ENCODE results near the gene KPNA6. TPM values are rescaled to one million over a fixed set of nuclear protein-coding genes. Genes with fewer than 3 reads are reported as not detected.
A peak's percentile ranks its signal among the peaks of the same experiment; 100 is the strongest.
"Not testable (repeated sequence)": the region's sequence is repeated elsewhere in the genome, so short reads cannot be mapped to it uniquely, and the experiment has no call there.

The KPNA6 gene
- total RNA-seq, 1 experiment from 2014 or later: 86.9 TPM

DNA sequence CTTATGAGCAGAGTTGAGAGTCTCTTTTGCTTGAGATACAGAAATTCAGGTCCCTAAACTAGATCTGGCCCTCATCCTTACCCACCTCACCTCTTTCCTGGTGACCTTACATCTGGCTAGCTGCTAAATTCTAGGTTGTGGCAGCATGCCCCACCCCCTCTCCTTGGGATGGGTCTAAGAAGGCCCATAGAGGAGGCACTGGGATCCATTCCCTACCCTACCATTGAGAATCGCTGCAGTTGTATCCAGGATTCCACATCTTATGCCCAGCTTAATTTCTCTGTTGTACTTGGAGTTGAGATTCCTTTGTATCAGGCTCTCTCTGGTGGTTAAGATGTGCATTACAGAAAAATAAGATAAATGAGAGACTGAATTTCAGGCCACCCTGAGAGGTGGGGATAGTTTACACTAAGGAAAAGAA is 44.6 kb upstream of the KPNA6 start:
- no peaks in the 10 kb centered on the region for H3K27me3 Mint-ChIP-seq (ENCODE audit: insufficient read depth, unreplicated experiment)
- H3K4me3 Mint-ChIP-seq (ENCODE audit: unreplicated experiment): no peak overlapping the region
- no TSS peak for BruUV-seq (replicated peaks)
- ChIA-PET CTCF (interaction anchor here (0.7 to 1.6 kb wide), 8 partner anchors 9 to 107 kb away, joined by 3 to 9 read pairs (median 4); partner anchors contain the start of gene TMEM39B), POLR2A (interaction anchor here (0.9 to 1.7 kb wide), 7 partner anchors 9 to 125 kb away, joined by 3 to 8 read pairs (median 5); partner anchors contain the start of genes KPNA6, PTP4A2 and TMEM39B)
- TF ChIP-seq CTCF (IDR thresholded peaks at IDR 0.05; ENCODE audit: unreplicated experiment): peak; percentile 47
- peak overlapping the region; percentile 55 for H3K27ac Mint-ChIP-seq (ENCODE audit: low read depth, unreplicated experiment)
- peak; percentile 59 for DNase-seq (ENCODE audit: unreplicated experiment)
- H3K36me3 Mint-ChIP-seq (ENCODE audit: insufficient read depth, unreplicated experiment): peaks cover 60% of the 10 kb centered on the region
- intact Hi-C loops (cut with micrococcal nuclease): loop anchor here (5.0 to 10.0 kb wide), 2 partner anchors 86 to 268 kb away; no protein-coding TSS in a partner anchor
- no peaks in the 10 kb centered on the region for H3K9me3 Mint-ChIP-seq (ENCODE audit: unreplicated experiment)
- peaks cover 18% of the 10 kb centered on the region for H3K4me1 Mint-ChIP-seq (ENCODE audit: insufficient read depth, unreplicated experiment)

DNA sequence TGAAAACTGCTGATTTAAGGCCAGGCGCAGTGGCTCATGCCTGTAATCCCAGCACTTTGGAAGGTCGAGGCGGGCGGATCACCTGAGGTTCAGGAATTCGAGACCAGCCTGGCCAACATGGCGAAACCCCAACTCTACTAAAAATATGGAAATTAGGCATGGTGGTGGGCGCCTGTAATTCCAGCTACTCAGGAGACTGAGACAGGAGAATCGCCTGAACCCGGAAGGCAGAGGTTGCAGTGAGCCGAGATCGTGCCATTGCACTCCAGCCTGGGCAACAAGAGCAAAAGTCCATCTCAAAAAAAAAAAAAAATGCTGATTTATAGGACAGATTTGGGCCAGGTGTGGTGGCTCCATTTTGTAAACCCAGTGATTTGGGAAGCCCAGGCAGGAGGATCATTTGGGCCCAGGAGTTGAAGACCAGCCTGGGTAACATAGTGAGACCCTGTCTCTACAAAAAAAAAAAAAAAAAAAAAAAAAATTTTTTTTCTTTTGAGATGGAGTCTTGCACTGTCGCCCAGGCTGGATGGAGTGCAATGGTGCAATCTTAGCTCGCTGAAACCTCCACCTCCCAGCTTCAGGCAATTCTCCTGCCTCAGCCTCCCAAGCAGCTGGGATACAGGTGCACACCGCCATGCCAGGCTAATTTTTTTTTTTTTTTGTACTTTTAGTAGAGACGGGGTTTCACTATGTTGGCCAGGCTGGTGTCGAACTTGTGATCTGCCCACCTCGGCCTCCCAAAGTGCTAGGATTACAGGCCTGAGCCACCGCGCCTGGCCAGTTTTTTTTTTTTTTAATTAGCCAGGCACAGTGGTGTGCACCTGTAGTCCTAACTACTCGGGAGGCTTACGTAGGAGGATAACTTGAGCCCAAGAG is 42.0 kb upstream of the KPNA6 start:
- POLR2A ChIA-PET: interaction anchor here (0.7 to 2.2 kb wide), 15 partner anchors 8 to 226 kb away, joined by 3 to 14 read pairs (median 4); partner anchors contain the start of genes HDAC1, KHDRBS1, KPNA6 and TXLNA
- peaks cover 36% of the 10 kb centered on the region for H3K36me3 Mint-ChIP-seq (ENCODE audit: insufficient read depth, unreplicated experiment)
- not testable (repeated sequence) for H3K27ac Mint-ChIP-seq (ENCODE audit: low read depth, unreplicated experiment)

DNA sequence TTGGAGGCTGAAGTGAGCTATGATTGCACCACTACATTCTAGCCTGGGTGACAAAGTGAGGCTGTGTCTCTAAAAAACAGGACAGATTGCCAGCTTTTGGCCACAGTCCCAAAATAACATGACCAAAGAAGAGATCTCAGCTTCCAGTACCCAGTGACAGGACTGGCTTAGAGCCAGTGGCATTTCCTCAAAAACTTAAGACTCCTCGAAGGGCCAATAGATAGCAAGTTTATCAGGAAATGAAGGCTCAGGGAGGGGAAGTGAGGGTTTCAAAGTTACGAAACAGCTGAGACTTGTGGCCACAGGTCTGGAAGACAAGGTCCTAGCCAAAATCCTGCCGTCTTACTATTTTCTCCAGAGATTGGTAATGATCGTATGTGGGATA is 41.4 kb upstream of the KPNA6 start:
- DNase-seq (ENCODE audit: unreplicated experiment): peak; percentile 99
- intact Hi-C loops (cut with micrococcal nuclease): loop anchor here (10.0 kb wide), 1 partner anchor 272 kb away; no protein-coding TSS in a partner anchor
- CTCF ChIA-PET: interaction anchor here (0.9 kb wide), 1 partner anchor 22 kb away, joined by 3 read pairs; no protein-coding TSS in a partner anchor
- POLR2A ChIA-PET: interaction anchor here (0.6 to 2.2 kb wide), 13 partner anchors 11 to 596 kb away, joined by 3 to 14 read pairs (median 4); partner anchors contain the start of genes KHDRBS1, KPNA6 and TXLNA
- Mint-ChIP-seq H3K27ac (ENCODE audit: low read depth, unreplicated experiment) (no peak overlapping the region), H3K27me3 (ENCODE audit: insufficient read depth, unreplicated experiment) (no peaks in the 10 kb centered on the region), H3K4me1 (ENCODE audit: insufficient read depth, unreplicated experiment) (peaks cover 24% of the 10 kb centered on the region), H3K36me3 (ENCODE audit: insufficient read depth, unreplicated experiment) (peaks cover 29% of the 10 kb centered on the region), H3K9me3 (ENCODE audit: unreplicated experiment) (no peaks in the 10 kb centered on the region), H3K4me3 (ENCODE audit: unreplicated experiment) (no peak overlapping the region)
- no peak for TF ChIP-seq CTCF (IDR thresholded peaks at IDR 0.05; ENCODE audit: unreplicated experiment)
- no TSS peak for BruUV-seq (replicated peaks)

More for the DNA sequence above, 42.0 kb upstream of the KPNA6 start:
- not testable (repeated sequence) for H3K4me3 Mint-ChIP-seq (ENCODE audit: unreplicated experiment); BruUV-seq (replicated peaks); H3K27me3 Mint-ChIP-seq (ENCODE audit: insufficient read depth, unreplicated experiment); DNase-seq (ENCODE audit: unreplicated experiment); H3K9me3 Mint-ChIP-seq (ENCODE audit: unreplicated experiment)
- CTCF ChIA-PET: interaction anchor here (0.6 to 1.1 kb wide), 3 partner anchors 13 to 882 kb away, joined by 3 read pairs; no protein-coding TSS in a partner anchor
- H3K4me1 Mint-ChIP-seq (ENCODE audit: insufficient read depth, unreplicated experiment): peaks cover 24% of the 10 kb centered on the region
- intact Hi-C loops (cut with micrococcal nuclease): loop anchor here (10.0 kb wide), 1 partner anchor 271 kb away; no protein-coding TSS in a partner anchor

DNA sequence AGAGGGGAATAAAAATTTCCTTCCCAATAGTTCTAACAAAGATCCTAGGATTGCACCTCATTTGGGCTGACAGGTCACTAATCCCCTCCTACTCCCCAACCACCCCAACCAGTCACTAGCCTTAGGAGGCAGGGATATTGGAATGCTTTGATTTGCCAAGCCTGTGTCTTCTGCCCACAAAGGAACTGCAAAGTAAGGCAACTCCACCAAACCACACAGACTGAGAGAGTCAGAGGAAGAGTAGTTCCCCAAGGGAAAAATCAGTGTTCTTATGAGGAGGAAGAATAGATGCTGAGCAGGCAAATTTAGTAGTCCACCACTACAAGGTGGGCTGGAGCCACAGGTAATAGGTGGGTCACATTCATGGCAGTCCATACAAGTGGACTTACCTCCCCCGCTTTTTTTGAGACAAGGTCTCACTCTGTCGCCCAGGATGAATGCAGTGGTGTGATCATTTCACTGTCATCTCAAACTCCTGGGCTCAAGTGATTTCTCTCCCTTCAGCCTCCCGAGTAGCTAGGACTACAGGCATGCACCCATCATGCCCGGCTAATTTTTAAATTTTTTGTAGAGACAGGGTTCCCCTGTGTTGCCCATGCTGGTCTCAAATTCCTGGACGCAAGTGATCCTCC is 38.8 kb upstream of the KPNA6 start:
- POLR2A ChIA-PET: interaction anchor here (0.7 kb wide), 1 partner anchor 39 kb away, joined by 3 read pairs; the partner anchor contains the start of gene KPNA6
- Mint-ChIP-seq H3K27me3 (ENCODE audit: insufficient read depth, unreplicated experiment) (no peaks in the 10 kb centered on the region), H3K27ac (ENCODE audit: low read depth, unreplicated experiment) (no peak overlapping the region), H3K36me3 (ENCODE audit: insufficient read depth, unreplicated experiment) (peaks cover 8% of the 10 kb centered on the region), H3K9me3 (ENCODE audit: unreplicated experiment) (no peaks in the 10 kb centered on the region), H3K4me1 (ENCODE audit: insufficient read depth, unreplicated experiment) (peaks cover 23% of the 10 kb centered on the region), H3K4me3 (ENCODE audit: unreplicated experiment) (no peak overlapping the region)
- intact Hi-C loops (cut with micrococcal nuclease): loop anchor here (10.0 kb wide), 1 partner anchor 274 kb away; no protein-coding TSS in a partner anchor
- no TSS peak for BruUV-seq (replicated peaks)
- no peak for TF ChIP-seq CTCF (IDR thresholded peaks at IDR 0.05; ENCODE audit: unreplicated experiment)
- DNase-seq (ENCODE audit: unreplicated experiment): peak; percentile 39
- CTCF ChIA-PET: interaction anchor here (0.7 kb wide), 1 partner anchor 124 kb away, joined by 6 read pairs; no protein-coding TSS in a partner anchor
